Activated naive CD4-positive, alpha-beta T cell treated with anti-CD3 and anti-CD28 coated beads, Interleukin-2, amount 10 ng/mL, durations not matched to agents 7 days and 5 days (primary cell): ENCODE measurements around the gene MUL1.

Experiments used
- CTCF ChIA-PET: fragments of 350-600 bp; sonication (Branson Sonifier 250); formaldehyde crosslinking; loops from one replicate; lab custom pipeline; 2021; ENCODE audit warnings: antibody characterized with exemption; lab: Charles Lee
- DNase-seq: peaks from one replicate; pipeline ENCODE4 v3.0.0-alpha.2; 2020
- H3K27ac Mint-ChIP-seq: one replicate; pipeline ENCODE4 v1.8.0; 2021; ENCODE audit warnings: mild to moderate bottlenecking, moderate library complexity, mixed read lengths
- H3K27me3 Mint-ChIP-seq: one replicate; pipeline ENCODE4 v1.8.0; 2021; ENCODE audit warnings: mild to moderate bottlenecking, mixed read lengths
- H3K36me3 Mint-ChIP-seq: one replicate; pipeline ENCODE4 v1.8.0; 2021; ENCODE audit warnings: mixed read lengths
- H3K4me1 Mint-ChIP-seq: one replicate; pipeline ENCODE4 v1.8.0; 2021; ENCODE audit warnings: mixed read lengths
- H3K4me3 Mint-ChIP-seq: one replicate; pipeline ENCODE4 v1.8.0; 2021; ENCODE audit warnings: mild to moderate bottlenecking, moderate library complexity, mixed read lengths
- H3K9me3 Mint-ChIP-seq: one replicate; pipeline ENCODE4 v1.8.0; 2021; ENCODE audit warnings: mixed read lengths

The MUL1 gene

DNA sequence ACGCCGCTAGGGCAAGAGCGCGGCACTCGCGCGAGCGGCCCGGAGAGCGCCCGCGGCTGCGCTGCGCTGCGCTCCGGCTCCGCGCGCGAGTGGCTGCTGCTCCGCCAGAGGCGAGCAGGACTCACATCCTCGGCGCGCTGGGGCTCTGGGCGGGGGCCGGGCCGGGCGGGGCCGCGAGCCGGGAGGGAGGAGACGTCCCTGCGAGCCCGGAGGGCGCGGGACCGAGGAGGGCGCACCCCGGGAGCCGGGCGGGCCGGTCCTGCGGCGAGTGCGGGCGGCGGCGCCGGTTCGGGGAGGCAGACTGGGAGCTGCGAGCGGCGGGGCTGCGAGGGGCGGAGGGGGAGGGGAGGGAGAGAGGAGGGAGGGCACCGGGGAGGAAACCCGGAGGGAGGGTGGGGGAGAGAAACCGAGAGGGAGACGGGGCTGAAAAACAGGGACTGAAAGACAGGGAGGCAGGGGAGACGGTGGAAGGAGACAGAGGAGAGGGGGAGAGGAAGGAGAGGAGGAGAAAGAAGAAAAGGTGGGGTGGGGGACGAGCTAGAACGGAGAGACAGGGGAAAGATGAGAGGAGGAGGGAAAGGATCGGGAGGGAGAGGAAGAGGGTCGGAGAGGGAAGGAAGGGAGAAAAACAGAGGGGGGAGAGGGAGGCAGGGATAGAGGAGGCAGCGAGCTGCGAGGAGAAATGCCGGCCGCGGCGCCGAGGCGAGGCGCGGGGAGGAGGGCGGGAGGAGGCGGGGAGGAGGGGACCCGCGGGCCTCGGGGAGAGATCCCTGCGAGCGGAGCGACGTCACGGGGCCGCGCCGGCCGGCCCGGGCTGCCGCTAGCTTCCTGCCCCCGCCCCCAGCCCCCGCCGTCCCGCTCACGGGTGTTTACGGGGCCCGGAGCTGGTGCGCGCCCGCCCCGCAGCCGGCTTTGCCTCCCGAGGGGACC, 22.2 kb downstream of the MUL1 start, which contains the start of gene CAMK2N1:
Gene CAMK2N1 (minus strand): TSS at position 684 of the 930 bp plus-strand sequence. CDS start 831 bp downstream, outside the sequence.
- Mint-ChIP-seq H3K9me3 (no peaks in the 10 kb centered on the region), H3K4me1 (peaks cover 13% of the 10 kb centered on the region), H3K36me3 (peaks cover 2% of the 10 kb centered on the region), H3K4me3 (peak within 1 kb of the TSS; percentile 77), H3K27ac (no peak within 1 kb of the TSS), H3K27me3 (peaks cover 97% of the 10 kb centered on the region)
- CTCF ChIA-PET = no interaction called here
- peak; percentile 71 for DNase-seq

DNA sequence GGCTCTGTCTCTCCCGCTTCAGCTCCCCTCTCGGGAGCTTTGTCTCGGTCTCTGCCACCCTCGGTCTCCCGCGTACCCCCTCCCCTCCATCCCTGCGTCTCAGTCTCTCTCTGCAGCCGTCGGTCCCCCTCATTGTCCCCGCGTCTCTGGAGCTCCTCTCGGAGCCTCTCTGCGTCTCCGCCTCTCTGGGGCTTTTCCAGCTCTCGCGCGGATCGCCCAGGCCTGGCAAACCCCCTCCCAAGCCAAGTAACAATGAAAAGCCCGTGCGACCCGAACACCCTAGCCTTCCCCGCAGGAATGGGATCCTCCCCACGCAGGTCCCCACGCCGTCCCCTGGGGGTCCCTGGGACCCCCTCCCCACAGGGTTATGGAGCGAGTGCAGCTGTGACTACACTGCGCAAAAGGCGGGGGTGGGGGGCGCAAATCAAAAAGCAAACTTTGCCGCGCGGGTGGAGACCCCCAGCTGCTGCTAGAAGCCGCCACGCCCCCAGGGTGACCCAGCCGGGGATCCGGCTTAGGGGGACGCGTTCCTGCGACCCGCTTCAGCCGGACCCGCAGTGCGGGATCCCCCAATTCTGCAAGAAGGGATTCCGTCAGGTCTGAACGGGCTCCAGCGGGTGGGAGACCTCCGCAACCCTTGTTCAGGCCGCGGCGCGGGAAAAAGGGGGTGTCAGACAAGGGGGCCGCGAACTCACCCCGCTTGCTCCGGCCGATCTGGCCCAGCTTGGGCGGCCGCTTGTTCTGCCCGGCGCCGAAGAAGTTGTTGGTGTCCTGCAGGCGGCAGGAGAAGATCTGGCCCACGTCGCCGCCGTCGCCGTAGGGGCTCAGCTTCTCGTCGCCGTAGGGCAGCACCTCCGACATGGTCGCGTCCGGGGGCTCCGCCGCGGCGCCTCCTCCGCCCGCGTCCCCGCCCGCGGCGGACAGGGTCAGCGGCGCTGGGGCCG, 23.2 kb downstream of the MUL1 start:
- Mint-ChIP-seq H3K36me3 (peaks cover 2% of the 10 kb centered on the region), H3K9me3 (no peaks in the 10 kb centered on the region), H3K27me3 (peaks cover 97% of the 10 kb centered on the region), H3K4me1 (peaks cover 13% of the 10 kb centered on the region), H3K27ac (no peak overlapping the region), H3K4me3 (peak overlapping the region; percentile 59)
- CTCF ChIA-PET = interaction anchor here (2.1 kb wide), 1 partner anchor 9 kb away, joined by 9 read pairs; no protein-coding TSS in a partner anchor
- DNase-seq = no peak

DNA sequence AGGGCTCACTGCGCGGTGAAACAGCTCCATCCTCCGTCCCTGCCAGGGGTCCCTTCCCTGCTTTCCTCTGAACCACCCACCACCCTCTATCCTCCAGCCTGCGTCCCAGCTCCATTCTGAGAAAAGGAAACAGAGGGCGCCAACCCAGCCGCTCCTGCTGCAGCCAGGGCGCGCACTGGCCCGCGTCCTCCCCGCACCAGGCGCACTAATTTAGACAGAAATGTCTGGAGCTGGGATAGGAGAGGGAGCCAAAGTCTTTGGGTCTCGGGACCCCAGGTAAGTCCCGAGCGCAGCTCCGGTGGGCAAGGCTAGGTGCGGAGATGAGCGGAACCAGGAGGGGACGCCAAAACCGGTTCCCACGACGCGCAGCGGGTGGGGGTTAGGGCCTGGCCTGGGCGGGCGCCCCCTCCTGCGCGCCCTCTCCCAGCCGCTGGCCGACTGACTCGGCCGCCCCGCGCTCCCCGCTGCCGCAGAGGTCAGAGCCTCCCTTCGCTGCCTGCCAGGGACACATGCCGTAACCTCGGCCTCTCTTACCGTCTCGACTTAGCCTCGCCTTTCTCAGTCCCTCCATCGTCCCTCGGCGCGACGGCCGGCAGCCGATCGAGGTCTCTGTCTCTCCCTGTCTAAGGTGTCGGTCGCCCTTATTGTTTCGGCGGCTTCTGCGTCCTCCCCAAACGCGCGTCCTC, 24.0 kb downstream of the MUL1 start:
- no peak overlapping the region for H3K27ac Mint-ChIP-seq
- peaks cover 13% of the 10 kb centered on the region for H3K4me1 Mint-ChIP-seq
- no peaks in the 10 kb centered on the region for H3K9me3 Mint-ChIP-seq

DNA sequence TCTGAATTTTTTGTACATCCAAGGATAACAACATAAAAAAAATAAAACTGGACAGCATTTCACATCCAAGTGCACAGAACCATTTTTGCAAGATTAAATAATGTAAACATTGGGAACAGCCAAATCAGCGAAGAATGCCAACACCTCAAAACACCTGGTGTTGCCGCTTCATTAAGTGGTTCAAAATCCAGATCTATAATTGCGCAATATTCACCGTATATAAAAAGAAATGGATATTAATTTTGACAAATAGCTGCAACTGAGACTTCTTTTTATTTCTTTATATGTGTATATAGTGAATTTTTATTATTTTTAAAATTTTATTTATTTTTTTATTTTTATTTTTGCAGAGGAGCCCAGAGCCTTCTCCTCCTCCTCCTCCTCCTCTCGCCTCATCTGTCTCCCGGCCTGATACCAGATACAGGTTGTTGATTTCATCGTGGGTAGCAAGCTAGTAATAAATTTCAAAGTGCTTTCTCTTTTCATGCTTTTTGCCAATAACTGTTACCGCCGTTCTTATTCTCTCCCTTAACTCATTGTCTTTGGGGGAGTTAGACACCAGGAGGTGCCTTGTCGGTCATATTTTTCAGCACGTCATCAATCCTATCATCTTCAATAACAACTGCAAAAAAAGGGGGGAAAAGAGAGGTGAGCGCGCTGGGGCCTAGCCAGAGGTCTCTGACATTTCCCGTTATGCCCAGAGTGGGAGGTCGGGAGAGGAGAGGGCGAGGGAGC, 24.7 kb downstream of the MUL1 start:
- DNase-seq = no peak
- H3K27ac Mint-ChIP-seq = no peak overlapping the region
- H3K4me1 Mint-ChIP-seq = peaks cover 13% of the 10 kb centered on the region
- CTCF ChIA-PET = interaction anchor here (1.0 to 2.1 kb wide), 2 partner anchors 11 to 121 kb away, joined by 4 to 9 read pairs; no protein-coding TSS in a partner anchor
- peaks cover 94% of the 10 kb centered on the region for H3K27me3 Mint-ChIP-seq
- H3K4me3 Mint-ChIP-seq = peak overlapping the region; percentile 27
- no peaks in the 10 kb centered on the region for H3K9me3 Mint-ChIP-seq
- H3K36me3 Mint-ChIP-seq = peaks cover 2% of the 10 kb centered on the region

More for the DNA sequence above, 24.0 kb downstream of the MUL1 start:
- Mint-ChIP-seq H3K36me3 (peaks cover 2% of the 10 kb centered on the region), H3K4me3 (peak overlapping the region; percentile 59), H3K27me3 (peaks cover 97% of the 10 kb centered on the region)
- CTCF ChIA-PET = interaction anchor here (1.0 to 2.1 kb wide), 2 partner anchors 10 to 122 kb away, joined by 4 to 9 read pairs; no protein-coding TSS in a partner anchor
- no peak for DNase-seq

DNA sequence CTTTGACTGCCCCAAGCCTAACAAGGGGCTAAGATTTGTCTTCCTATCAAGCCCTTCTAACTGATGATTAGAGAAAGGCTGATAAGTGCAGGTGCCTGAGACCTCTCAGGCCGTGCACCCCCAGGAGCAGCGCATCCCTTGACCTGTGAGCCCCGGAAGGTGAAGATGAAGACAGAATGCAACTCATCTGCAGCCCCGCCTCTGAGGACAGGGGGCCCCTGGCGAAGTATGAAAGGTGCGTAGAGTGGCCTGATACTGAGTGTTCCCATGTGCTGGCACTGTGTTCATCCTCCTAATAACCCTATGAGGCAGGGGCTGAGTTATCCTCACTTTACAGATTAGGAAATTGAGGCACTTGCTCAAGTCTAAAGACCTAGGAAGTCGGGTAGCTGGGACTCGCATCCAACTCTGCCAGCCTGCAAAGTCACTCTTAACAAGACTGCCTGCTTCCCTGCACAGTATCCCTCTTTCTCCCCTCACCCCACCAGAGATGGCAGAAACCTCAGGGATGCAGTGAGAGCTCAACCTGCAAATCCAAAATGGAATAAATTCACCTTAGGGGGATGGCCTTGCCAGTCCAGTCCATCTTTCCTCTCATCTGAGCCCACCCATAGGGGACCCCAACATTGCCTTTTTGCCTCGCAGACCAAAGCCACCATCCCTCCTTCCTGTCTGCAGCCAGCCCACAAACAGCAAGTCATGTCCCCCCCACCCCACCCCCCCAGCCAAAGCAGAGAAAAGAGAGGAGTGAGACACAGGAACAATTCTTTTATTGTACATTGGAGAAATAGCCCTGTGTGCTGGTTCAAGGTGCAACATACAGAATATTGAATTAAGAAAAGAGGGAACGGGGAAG, 26.1 kb downstream of the MUL1 start:
- H3K4me3 Mint-ChIP-seq = no peak overlapping the region
- peaks cover 2% of the 10 kb centered on the region for H3K36me3 Mint-ChIP-seq
- DNase-seq = no peak
- CTCF ChIA-PET = no interaction called here
- no peaks in the 10 kb centered on the region for H3K9me3 Mint-ChIP-seq
- H3K27ac Mint-ChIP-seq = no peak overlapping the region
- peaks cover 94% of the 10 kb centered on the region for H3K27me3 Mint-ChIP-seq
- peaks cover 13% of the 10 kb centered on the region for H3K4me1 Mint-ChIP-seq

DNA sequence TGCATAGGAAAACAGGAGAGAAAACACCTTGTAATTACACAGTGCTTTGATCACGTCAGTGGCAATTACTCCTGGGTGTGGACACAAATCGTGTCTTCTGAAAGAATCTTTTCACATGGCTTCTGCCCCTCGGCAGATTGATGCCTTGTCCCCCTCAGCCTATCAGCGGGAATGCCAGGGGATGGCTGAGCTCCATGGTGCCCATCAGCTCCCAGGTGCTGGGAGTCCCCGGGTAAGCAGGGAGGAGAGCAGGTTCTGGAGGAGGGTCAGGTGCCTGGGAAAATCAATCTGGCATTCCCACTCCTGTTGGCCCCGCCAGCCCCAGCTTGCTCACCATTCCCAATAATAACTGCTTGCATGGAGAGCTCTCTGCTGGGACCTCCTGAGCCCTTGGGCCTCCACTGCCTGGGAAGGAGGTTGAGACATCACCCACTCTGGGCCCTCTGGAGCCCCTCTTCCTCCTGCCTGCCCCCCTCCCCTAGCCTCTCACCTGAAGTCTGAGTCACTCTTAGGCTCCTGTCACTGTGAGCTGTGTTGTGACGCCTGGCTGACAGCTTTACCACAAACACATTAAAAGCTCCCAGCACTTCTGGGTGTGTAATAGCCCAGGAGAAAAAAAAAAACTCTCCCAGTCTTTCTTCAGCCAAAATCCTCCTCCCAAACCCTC, 26.9 kb downstream of the MUL1 start:
- CTCF ChIA-PET = interaction anchor here (2.2 kb wide), 1 partner anchor 11 kb away, joined by 5 read pairs; no protein-coding TSS in a partner anchor
- Mint-ChIP-seq H3K4me3 (no peak overlapping the region), H3K27me3 (peaks cover 94% of the 10 kb centered on the region), H3K9me3 (no peaks in the 10 kb centered on the region), H3K36me3 (peaks cover 2% of the 10 kb centered on the region), H3K27ac (no peak overlapping the region), H3K4me1 (peaks cover 13% of the 10 kb centered on the region)
- DNase-seq = no peak

DNA sequence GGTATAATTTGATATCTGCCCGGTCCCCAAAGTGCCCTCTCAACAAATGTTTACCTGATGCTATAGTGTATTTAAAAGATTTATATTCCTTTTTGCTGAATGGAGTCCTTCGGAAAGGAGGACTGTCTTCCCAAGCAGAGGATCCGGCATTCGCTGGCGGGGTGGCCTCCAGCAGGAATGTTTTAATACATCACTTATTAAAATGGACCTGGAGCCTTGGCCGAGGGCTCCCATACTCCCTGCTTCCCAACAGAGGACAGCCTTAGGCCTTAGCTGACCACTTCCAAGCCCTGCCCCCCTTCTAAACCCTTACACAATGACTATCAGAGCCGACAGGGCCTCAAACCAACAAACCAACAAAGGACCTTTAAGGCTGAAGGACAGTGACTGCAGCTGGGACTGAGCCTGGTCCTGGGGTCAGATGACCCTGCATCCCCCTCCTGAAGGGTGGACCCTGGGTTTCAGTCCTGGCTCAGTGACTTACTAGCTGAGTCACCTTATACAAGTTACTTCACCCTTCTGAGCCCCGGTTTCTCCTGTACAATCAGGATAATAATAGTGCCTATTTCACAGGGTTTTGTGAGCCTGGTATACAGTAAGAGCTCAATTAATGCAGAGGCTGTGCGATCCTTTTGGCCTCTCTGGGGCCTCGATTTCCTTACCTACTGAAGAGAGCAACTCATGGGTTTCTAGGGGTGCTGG, 27.6 kb downstream of the MUL1 start:
- peaks cover 95% of the 10 kb centered on the region for H3K27me3 Mint-ChIP-seq
- no peak for DNase-seq
- no peaks in the 10 kb centered on the region for H3K36me3 Mint-ChIP-seq
- peaks cover 10% of the 10 kb centered on the region for H3K4me1 Mint-ChIP-seq
- H3K27ac Mint-ChIP-seq = no peak overlapping the region
- H3K9me3 Mint-ChIP-seq = no peaks in the 10 kb centered on the region
- no peak overlapping the region for H3K4me3 Mint-ChIP-seq
- CTCF ChIA-PET = interaction anchor here (2.2 kb wide), 1 partner anchor 12 kb away, joined by 5 read pairs; no protein-coding TSS in a partner anchor

DNA sequence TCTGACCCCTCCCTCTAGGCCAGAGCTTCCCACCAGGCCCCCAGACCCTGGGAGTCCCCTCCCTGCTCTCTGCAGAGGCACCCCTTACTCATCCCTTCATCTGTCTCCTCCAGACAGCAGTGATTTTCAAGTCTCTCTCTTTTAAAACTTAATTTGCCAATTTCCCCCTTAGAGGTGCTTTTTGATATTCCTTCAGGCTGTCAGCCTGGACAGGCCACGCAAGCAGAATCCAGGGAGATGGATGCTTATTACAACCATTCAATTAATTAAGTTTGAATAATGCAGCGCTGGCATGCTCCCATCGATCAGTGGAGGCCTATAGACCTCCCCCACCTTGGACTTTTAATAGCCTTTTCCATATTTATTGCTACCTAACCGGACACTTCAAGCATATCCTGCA, 28.1 kb downstream of the MUL1 start:
- H3K27me3 Mint-ChIP-seq = peaks cover 96% of the 10 kb centered on the region
- H3K4me1 Mint-ChIP-seq = peaks cover 8% of the 10 kb centered on the region
- CTCF ChIA-PET = interaction anchor here (2.2 kb wide), 1 partner anchor 12 kb away, joined by 5 read pairs; no protein-coding TSS in a partner anchor
- no peaks in the 10 kb centered on the region for H3K9me3 Mint-ChIP-seq
- no peak for DNase-seq
- no peak overlapping the region for H3K27ac Mint-ChIP-seq
- H3K36me3 Mint-ChIP-seq = no peaks in the 10 kb centered on the region
- H3K4me3 Mint-ChIP-seq = no peak overlapping the region

DNA sequence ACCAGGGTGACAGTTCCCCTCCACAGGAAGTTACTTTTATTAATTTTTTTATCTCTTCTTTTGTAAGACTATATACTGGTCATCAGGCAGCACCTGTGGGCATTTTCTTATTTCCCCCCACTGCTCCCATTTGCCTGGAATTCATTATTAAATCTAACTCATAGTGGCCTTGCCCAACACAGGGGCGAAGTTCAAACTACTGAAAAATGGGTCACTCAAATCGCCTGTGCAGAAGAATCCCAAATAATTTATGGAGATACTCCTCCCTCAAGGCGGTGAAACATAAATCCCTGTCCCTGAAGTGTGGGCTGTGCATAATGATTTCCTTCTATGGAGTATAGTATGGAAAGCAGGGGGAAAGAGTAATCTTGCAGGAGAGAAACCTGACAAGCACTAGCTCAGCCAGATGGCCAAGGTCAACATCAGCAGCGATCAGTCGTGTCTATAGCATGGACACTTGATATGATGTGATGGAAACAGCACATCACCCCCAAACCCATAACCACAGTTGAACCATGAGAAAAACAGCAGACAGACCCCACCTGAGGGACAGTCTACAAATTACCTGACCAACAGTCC, 29.8 kb downstream of the MUL1 start:
- H3K4me1 Mint-ChIP-seq = no peaks in the 10 kb centered on the region
- H3K9me3 Mint-ChIP-seq = no peaks in the 10 kb centered on the region
- CTCF ChIA-PET = no interaction called here
- H3K27me3 Mint-ChIP-seq = peaks cover 95% of the 10 kb centered on the region
- H3K36me3 Mint-ChIP-seq = no peaks in the 10 kb centered on the region
- no peak overlapping the region for H3K4me3 Mint-ChIP-seq
- H3K27ac Mint-ChIP-seq = no peak overlapping the region
- no peak for DNase-seq

DNA sequence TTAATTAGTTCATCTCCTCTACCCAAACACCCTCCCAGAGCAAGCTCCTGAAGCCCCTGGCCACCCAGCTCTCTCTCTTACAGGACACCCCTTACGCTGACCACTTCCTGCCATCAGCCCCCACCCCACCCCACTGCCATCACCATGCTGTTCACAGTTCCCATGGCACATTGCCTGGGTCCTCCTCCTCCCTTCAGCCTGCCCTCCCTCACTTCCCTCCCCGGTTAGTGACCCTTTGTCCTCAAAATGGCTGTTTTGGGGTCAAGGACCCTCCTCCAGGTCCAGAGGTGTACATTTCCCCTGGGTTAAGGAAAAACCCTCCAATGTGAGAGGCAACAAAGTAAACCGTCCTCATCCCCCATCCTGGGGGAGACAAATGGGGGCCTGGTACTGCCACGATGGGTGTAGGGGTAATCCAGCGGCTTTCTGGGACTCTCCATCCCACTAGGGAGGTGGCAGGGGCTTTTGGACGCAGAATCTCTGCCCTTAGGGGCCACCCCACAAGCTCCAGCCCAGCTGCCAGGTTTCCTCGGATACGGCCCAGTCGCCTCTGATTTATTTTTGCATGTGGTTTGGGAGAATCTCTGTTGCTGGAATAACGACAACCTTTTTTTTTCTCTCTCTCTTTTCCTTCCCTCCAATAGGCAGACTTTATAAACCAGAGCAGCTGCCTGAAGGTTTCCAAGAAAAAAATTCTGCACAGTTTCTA, 30.4 kb downstream of the MUL1 start:
- H3K27me3 Mint-ChIP-seq = peaks cover 94% of the 10 kb centered on the region
- no peak overlapping the region for H3K4me3 Mint-ChIP-seq
- H3K36me3 Mint-ChIP-seq = no peaks in the 10 kb centered on the region
- DNase-seq = no peak
- CTCF ChIA-PET = no interaction called here
- H3K9me3 Mint-ChIP-seq = no peaks in the 10 kb centered on the region
- no peaks in the 10 kb centered on the region for H3K4me1 Mint-ChIP-seq
- no peak overlapping the region for H3K27ac Mint-ChIP-seq
